Transverse colon (tissue), 4 donors: Measurements from ENCODE around the gene CT47C1. TPM values are rescaled to one million over a fixed set of nuclear protein-coding genes. Genes with fewer than 3 reads are reported as not detected.

Experiments
- DNase-seq: peaks from one replicate; pipeline ENCODE4 v3.0.0-alpha.2; 2019
- H3K27ac ChIP-seq, 4 donors: fragments of 200-600 bp; sonication (generic); 2 replicates each; pipeline ENCODE4 v1.5.1; 2016 to 2018; ENCODE audit warnings: inconsistent platforms in 4 of 4
- H3K27me3 ChIP-seq: fragments of 200-600 bp; sonication (generic); 2 replicates; pipeline ENCODE4 v1.5.1; 2017; ENCODE audit warnings: inconsistent platforms
- H3K36me3 ChIP-seq, 4 donors: fragments of 200-600 bp; sonication (generic); 2 replicates each; pipeline ENCODE4 v1.5.1; 2017 to 2019; ENCODE audit warnings: inconsistent platforms in 4 of 4
- H3K4me1 ChIP-seq, 4 donors: fragments of 200-600 bp; sonication (generic); 2 replicates each; pipeline ENCODE4 v1.5.1; 2017 to 2020; ENCODE audit warnings: inconsistent platforms in 4 of 4
- H3K4me3 ChIP-seq, 4 donors: fragments of 200-600 bp; sonication (generic); 1 replicate in 1 of 4; 2 replicates in 3 of 4; pipeline versions ENCODE4 v1.5.1 to v1.6.1; 2017 to 2019; ENCODE audit warnings: inconsistent platforms in 4 of 4
- H3K9me3 ChIP-seq, 2 donors: fragments of 200-600 bp; sonication (generic); 2 replicates each; pipeline ENCODE4 v1.5.1; 2017 to 2019; ENCODE audit warnings: inconsistent platforms in 2 of 2
- EP300 ChIP-seq: sonication (generic); formaldehyde crosslinking; IDR thresholded peaks from one replicate; pipeline ENCODE4 v1.6.1; 2017; ENCODE audit warnings: antibody characterized with exemption, low read depth
- POLR2A ChIP-seq: fragments of 450-650 bp; IDR thresholded peaks from one replicate; pipeline ENCODE4 v1.6.1; 2016; ENCODE audit warnings: antibody characterized with exemption, mild to moderate bottlenecking, moderate library complexity
- POLR2AphosphoS5 ChIP-seq, 3 donors: sonication (generic); formaldehyde crosslinking; IDR thresholded peaks; one replicate each; pipeline ENCODE4 v1.6.1; 2016; ENCODE audit warnings: antibody characterized with exemption in 3 of 3
- WGBS, 2 donors: methylation state at CpG; one replicate each; pipeline ENCODE4 v1.1.5; 2018; ENCODE audit warnings: low coverage in 1 of 2; 5-methylcytosine and 5-hydroxymethylcytosine counted together
- in situ Hi-C, 4 donors: fragments of 200-750 bp; cut with MboI; loops; one replicate each; pipeline versions ENCODE4 v1.15.0 to v1.15.1; 2017; ENCODE audit warnings: low sequenced_read_pairs in 3 of 4, low pct_ligation_motif_present in 1 of 4, low pct_unique_long_range_greater_than_20kb in 1 of 4
- intact Hi-C: fragments of 100-400 bp; cut with DNase I; formaldehyde crosslinking; loops from one replicate; pipeline ENCODE4 v1.15.1; 2023; ENCODE audit warnings: low total_unique reads
- total RNA-seq, 4 donors: library from RNA; depleted of rRNA; stranded (reverse); fragments of >200 nt; gene quantifications; one replicate each; pipeline ENCODE4 v1.1.0, GENCODE V29; 2016
- TF ChIP-seq, protein P1 (sequence below), 5 experiments: fragments of 200-600 bp in 3 of 5; fragments of 450-650 bp in 2 of 5; sonication (generic) in 3 of 5; IDR thresholded peaks; 1 replicate in 2 of 5; 2 replicates in 3 of 5; pipeline ENCODE4 v1.5.1; 2016 to 2017; ENCODE audit warnings: antibody characterized with exemption in 5 of 5, inconsistent platforms in 3 of 5, mild to moderate bottlenecking in 2 of 5, moderate library complexity in 1 of 5

CT47C1 gene
- total RNA-seq, 4 donors from 2014 or later: not detected

DNA sequence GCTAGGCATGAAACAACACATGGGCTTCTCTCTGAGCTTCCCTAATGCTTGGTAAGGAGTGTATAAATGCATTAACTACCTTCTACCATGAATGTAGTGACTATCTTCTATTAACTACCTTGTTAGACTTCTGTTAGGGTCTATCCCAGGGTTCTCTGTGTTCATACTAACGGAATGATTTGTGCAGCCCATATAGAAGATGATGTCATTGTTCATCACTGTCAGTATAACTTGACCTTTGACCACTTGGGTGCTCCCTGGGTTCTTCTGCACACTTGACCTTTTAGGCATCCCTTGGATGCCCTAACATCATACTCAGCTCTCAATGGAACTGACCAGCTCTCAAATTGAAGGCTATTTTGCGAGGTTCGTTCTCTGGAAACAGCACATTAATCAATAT is 30.8 kb upstream of the CT47C1 start:
- Histone ChIP-seq H3K27ac (peak overlapping the region in 2 of 4 donors; percentile 25 to 43), H3K4me3 (no peak overlapping the region), H3K36me3 (no peaks in the 10 kb centered on the region), H3K27me3 (no peaks in the 10 kb centered on the region), H3K4me1 (peaks cover 0 to 4% (median 0%) of the 10 kb centered on the region in 4 donors), H3K9me3 (no peaks in the 10 kb centered on the region)
- in situ Hi-C loops (no loop called here), intact Hi-C loops (no loop called here)
- DNase-seq: no peak
- 71% methylated on average over 3 of the region's 3 CpGs; no CpG with 5 or more reads in 1 of the 2 donors for WGBS, 2 donors
- TF ChIP-seq, protein P1, sequence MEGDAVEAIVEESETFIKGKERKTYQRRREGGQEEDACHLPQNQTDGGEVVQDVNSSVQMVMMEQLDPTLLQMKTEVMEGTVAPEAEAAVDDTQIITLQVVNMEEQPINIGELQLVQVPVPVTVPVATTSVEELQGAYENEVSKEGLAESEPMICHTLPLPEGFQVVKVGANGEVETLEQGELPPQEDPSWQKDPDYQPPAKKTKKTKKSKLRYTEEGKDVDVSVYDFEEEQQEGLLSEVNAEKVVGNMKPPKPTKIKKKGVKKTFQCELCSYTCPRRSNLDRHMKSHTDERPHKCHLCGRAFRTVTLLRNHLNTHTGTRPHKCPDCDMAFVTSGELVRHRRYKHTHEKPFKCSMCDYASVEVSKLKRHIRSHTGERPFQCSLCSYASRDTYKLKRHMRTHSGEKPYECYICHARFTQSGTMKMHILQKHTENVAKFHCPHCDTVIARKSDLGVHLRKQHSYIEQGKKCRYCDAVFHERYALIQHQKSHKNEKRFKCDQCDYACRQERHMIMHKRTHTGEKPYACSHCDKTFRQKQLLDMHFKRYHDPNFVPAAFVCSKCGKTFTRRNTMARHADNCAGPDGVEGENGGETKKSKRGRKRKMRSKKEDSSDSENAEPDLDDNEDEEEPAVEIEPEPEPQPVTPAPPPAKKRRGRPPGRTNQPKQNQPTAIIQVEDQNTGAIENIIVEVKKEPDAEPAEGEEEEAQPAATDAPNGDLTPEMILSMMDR (IDR thresholded peaks at IDR 0.05): no peak
- TF ChIP-seq EP300 (no peak), POLR2A (no peak), POLR2AphosphoS5 (IDR thresholded peaks at IDR 0.05) (no peak)

GRCh38 chrX:119042996-119043395 is 29.8 kb upstream of the CT47C1 start:
- H3K4me1 ChIP-seq: peaks cover 0 to 4% (median 0%) of the 10 kb centered on the region in 4 donors
- no peaks in the 10 kb centered on the region for H3K9me3 ChIP-seq
- no peak overlapping the region for H3K4me3 ChIP-seq
- in situ Hi-C loops: no loop called here
- DNase-seq: peak; percentile 9
- 89% methylated on average over 1 of the region's 1 CpG; no CpG with 5 or more reads in 1 of the 2 donors for WGBS, 2 donors
- no peak for TF ChIP-seq POLR2AphosphoS5 (IDR thresholded peaks at IDR 0.05)
- no peak for TF ChIP-seq EP300
- no peak for TF ChIP-seq POLR2A
- TF ChIP-seq, protein P1 (IDR thresholded peaks at IDR 0.05): no peak
- intact Hi-C loops: no loop called here
- H3K27ac ChIP-seq: no peak overlapping the region
- no peaks in the 10 kb centered on the region for H3K27me3 ChIP-seq
- no peaks in the 10 kb centered on the region for H3K36me3 ChIP-seq

- WGBS, 2 donors: 71 to 100% methylated on average over 1 to 2 of the region's 2 CpGs
- Histone ChIP-seq H3K4me1 (peaks cover 0 to 2% (median 0%) of the 10 kb centered on the region in 4 donors), H3K27ac (no peak overlapping the region), H3K36me3 (no peaks in the 10 kb centered on the region), H3K9me3 (no peaks in the 10 kb centered on the region), H3K4me3 (no peak overlapping the region), H3K27me3 (no peaks in the 10 kb centered on the region)
- no peak for DNase-seq
- TF ChIP-seq, protein P1 (IDR thresholded peaks at IDR 0.05): no peak
- TF ChIP-seq POLR2AphosphoS5 (IDR thresholded peaks at IDR 0.05) (no peak), POLR2A (no peak), EP300 (no peak)
- in situ Hi-C loops (no loop called here), intact Hi-C loops (no loop called here)
Measured at GRCh38 chrX:119045884-119046283, 26.9 kb upstream of the CT47C1 start.

DNA sequence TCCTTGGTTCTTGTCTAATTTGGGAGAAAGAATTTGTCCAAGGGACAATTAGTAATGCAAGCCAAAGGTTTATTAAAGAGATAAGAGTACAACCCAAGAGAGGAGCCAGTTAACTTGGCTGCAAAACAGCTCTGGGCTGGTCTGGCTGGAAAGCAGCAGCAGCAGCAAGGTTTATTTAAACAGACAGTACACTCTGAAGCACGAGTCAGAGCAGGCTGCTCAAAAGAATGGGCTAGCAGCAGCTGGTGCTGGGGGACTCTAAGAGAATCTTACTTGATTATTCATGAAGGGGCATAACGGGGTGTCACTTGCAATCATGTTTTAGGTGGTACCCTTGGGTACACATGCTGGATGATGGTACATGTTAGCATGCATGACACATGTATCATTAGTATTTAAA is 17.1 kb upstream of the CT47C1 start:
- no peaks in the 10 kb centered on the region for H3K27me3 ChIP-seq
- H3K9me3 ChIP-seq: no peaks in the 10 kb centered on the region
- DNase-seq: no peak
- intact Hi-C loops: no loop called here
- H3K4me1 ChIP-seq: no peaks in the 10 kb centered on the region
- in situ Hi-C loops: loop anchor here in 1 of 4 donors (25.0 kb wide), 1 partner anchor 218 kb away; no protein-coding TSS in a partner anchor
- no peaks in the 10 kb centered on the region for H3K36me3 ChIP-seq
- TF ChIP-seq, protein P1 (IDR thresholded peaks at IDR 0.05): no peak
- no peak for TF ChIP-seq POLR2A
- H3K27ac ChIP-seq: no peak overlapping the region
- no peak overlapping the region for H3K4me3 ChIP-seq
- 38% methylated on average over 2 of the region's 2 CpGs; no CpG with 5 or more reads in 1 of the 2 donors for WGBS, 2 donors
